ENCODE data around the gene MDGA2.
"Not testable (repeated sequence)": the region's sequence is repeated elsewhere in the genome, so short reads cannot be mapped to it uniquely, and the experiment has no call there.

Gene MDGA2

GRCh38 chr14:47220096-47220495 is 455.3 kb downstream of the MDGA2 start:
- DNase-seq: no peak

DNA sequence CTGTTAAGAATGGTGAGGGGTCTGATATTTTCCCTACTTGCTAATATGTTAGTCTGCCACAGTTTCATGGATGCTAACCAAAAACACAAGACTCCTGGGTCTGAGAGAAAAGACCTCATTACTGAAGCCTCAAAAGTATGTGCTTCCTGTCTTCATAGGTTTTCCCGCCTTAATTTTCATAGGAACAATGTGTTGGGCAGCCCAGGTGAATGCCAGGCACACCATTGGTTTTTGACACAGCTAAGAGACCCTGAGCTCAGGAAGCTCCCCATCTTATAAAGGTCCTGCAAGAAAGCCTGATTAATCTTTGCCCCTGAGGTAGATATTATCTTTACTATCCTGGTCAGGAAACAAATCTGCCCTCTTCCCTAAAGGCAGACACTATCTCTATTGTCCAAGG is 464.1 kb downstream of the MDGA2 start:
- no peak for DNase-seq

- no peak for DNase-seq
Observed at GRCh38 chr14:47210099-47210498, 465.3 kb downstream of the MDGA2 start.

DNA sequence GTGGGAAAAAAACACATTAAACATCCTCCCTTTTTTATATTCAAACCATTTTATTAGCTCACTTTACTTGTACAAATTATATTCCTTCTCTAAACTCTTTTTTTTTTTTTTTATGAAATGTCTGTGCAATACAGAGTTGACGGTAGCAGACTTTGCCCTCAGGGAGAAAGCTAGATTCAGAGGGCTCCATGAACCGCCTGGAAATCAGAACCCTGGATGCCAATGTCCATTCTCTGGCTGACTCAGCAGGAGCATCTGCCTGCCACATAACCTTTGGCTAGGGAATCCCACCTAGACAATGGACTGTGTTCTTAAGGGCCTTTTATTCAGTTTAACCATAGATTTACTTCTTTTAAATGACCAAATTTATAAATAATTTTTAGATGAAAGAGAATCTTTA is 467.0 kb downstream of the MDGA2 start:
- DNase-seq: no peak

GRCh38 chr14:47207617-47208016 is 467.8 kb downstream of the MDGA2 start:
- DNase-seq: no peak

DNA sequence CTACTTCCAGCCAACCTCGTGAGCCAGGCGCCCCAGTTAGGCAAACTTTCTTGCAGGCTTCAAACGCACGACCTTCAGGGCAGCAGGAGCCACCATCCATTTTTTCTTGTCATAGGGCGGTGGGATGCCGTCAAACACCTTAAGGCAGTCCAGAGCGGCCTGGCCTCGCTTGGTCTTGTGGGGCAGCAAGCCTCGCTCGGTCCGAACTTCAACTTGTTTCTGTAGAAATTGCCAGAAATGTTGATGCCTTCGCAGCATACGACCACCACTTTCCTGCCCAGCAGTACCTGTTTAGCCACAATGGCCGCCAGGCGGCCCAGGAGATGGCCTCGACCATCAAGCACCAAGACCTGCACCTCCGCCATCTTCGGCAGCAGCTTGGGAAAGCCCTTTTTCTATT is 474.7 kb downstream of the MDGA2 start:
- DNase-seq: no peak

- no peak for DNase-seq
Observed at GRCh38 chr14:47195582-47195981, 479.8 kb downstream of the MDGA2 start.

GRCh38 chr14:47194055-47194454 is 481.4 kb downstream of the MDGA2 start:
- DNase-seq: no peak

- not testable (repeated sequence) for DNase-seq
Observed at GRCh38 chr14:47192203-47192602, 483.2 kb downstream of the MDGA2 start.

GRCh38 chr14:47191700-47192099 is 483.7 kb downstream of the MDGA2 start:
- no peak for DNase-seq

- DNase-seq: no peak
Observed at GRCh38 chr14:47189911-47190484, 485.4 kb downstream of the MDGA2 start.

DNA sequence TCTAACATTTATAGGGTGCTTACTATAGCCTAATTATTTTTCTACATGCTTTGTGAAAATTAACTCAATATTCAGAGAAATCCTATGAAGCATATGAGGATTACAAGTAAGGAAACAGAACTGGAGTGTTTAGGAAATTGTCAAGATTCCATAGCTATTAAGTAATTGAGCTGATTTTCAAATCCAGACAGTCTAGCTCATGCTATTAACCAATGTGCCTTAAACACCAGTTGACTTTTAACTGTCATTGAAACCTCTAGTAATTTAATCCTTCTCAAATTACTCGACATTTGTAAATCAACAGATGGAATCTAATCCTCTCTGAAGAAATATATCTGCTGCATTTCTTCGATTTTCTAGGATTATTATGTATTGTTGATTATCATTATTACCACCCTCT is 488.9 kb downstream of the MDGA2 start:
- DNase-seq: no peak

DNA sequence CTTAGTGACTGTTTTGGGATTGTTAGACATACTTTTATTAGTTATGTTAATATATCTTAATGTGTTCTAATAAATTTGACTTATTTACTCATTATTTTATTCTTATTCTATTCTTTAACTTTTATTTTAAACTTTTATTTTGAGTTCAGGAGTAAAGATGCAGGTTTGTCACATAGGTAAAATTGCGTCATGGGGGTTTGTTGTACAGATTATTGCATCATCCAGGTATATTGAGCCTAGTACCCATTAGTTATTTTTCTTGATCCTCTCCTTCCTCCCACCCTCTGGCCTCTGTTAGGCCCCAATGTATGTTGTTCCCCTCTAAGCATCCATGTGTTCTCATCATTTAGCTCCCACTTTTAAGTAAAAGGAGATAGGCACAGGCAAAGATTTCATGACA is 495.5 kb downstream of the MDGA2 start:
- DNase-seq: no peak

DNA sequence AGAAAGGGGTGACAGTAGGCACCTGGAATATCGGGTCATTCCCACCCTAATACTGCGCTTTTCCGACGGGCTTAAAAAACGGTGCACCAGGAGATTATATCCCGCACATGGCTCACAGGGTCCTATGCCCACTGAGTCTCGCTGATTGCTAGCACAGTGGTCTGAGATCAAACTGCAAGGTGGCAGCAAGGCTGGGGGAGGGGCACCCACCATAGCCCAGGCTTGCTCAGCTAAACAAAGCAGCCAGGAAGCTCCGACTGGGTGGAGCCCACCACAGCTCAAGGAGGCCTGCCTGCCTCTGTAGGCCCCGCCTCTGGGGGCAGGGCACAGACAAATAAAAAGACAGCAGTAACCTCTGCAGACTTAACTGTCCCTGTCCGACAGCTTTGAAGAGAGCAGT is 503.5 kb downstream of the MDGA2 start:
- not testable (repeated sequence) for DNase-seq

DNA sequence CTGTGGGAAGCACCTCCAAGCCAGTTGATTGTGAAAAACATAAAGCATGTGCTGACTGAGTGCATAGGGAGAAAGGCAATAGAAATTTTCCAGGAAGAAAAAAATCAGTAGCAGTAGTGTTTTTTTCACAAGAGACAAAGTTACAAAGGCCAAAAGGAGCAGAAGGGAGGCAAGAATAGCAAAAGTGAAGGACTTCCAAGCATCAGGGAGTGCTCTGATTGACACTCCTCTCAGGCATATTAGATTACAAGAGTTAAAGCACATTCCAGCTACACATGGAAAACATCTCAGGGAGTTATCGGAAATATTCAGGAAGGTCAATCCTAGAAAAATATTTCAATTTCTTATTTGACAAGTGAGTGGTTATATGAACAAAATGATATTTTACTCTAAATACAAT is 508.0 kb downstream of the MDGA2 start:
- DNase-seq: no peak

GRCh38 chr14:47155395-47155794 is 520.0 kb downstream of the MDGA2 start:
- DNase-seq: no peak

GRCh38 chr14:47154276-47154797 is 521.1 kb downstream of the MDGA2 start:
- DNase-seq: no peak

DNA sequence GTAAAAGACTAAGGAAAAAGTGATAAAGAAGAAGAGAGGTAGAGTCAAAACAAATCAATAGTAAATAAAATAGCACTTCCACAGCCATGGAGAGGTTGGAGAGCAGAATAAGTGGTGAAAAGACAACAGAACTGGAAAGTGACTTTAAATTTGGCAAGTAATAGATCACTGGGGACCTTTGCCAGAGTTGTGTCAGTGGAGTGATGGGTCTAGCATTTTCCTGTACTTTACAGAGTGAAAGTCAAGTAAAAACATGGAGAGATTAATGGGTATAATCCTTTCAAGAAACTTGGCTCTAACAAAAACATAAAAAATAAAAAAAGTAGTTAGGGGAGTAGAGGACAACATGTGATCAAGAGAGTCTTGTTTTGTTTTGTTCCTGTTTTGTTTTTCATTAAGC is 521.7 kb downstream of the MDGA2 start:
- no peak for DNase-seq

DNA sequence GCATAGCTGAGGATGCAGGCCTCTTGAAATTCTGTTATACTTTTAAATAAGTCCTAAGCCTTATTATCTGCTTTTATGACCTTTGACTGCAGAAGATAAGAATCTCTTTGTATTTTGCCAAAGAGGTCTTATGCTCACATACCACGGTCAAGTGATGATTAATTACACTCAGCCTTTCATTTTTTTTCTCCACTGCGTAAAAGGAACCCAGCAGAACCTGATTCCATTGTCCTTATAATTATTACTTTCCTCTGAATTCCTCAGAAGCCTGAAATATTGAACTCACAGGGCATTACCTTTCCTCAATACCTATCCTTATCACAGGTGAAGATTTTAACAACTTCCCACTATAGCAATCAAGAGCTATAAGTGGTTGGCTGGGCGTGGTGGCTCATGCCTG is 525.1 kb downstream of the MDGA2 start:
- DNase-seq: no peak

DNA sequence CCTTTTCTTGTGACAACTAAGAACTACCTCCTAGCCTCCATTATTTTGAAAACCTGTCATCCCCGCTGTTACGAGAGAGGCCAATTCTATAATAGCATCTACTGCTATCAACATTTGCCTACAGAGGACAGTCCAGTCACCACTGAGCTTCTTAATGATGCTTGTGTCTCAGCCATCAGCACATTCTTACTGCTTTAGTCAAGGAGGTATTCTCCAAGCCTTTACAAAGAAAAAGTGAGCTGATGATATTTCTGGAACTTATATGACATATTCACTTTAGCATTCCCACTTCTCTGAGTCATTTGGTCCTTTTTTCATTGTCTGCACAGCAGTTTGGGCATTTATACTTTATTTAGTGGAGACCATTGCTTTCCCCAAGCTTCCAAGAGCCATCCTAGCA is 526.1 kb downstream of the MDGA2 start:
- no peak for DNase-seq

GRCh38 chr14:47148686-47149085 is 526.7 kb downstream of the MDGA2 start:
- DNase-seq: no peak

GRCh38 chr14:47120645-47121044 is 554.8 kb downstream of the MDGA2 start:
- no peak for DNase-seq

DNA sequence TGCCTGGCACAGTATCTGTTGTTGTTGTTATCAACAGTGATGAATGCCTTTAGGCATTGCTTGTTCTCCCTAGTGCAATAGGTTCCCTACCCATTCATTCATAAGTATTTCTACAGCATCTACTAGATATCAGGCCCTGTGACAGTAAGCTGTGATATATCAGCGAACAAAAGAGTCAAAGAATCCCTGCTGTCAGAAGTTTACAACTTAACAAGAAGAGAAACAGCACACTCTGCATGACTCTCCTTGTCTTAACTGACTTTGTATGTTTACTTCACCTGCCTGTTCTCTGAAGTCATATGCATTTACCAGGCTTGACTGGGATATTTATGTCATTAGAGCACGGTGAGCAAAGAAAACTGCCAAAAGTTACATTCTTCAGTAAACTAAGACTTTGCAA is 571.6 kb downstream of the MDGA2 start:
- no peak for DNase-seq

DNA sequence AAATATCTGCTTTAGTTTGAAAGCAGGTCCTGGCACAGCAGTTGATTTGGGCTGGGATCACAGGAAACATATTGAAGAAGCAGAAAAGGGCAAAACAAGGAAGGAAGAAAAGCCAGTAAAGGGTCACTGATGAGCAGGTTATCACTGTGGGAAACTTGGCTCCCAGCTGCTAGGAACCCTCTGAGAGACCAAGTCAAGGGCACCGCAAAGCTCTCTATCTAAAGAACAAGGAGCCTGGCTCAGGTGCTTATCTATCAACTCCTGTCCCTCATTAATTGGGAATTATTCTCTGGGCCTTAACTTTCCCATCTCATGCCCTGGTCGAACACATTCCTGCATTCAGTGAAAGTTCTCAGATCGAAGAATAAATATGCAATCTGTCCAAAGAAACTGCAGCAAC is 572.9 kb downstream of the MDGA2 start:
- no peak for DNase-seq

DNA sequence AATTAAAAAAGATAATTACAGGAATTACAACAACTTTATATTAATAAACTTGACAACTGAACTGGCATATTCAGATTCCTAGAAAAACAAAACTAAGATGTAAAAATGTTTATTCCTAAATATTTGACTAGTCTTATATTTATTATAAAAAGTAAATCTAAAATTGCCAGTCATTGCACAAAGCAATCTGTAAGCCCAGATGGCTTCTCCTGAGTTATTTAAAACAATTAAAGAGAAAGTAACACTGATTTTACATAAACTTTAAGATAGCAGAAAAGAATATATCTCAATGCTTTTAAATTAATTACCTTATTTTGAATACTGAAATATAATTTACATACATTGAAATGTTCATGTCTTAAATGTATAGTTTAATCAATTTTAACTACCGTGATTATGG is 589.7 kb downstream of the MDGA2 start:
- no peak for DNase-seq

DNA sequence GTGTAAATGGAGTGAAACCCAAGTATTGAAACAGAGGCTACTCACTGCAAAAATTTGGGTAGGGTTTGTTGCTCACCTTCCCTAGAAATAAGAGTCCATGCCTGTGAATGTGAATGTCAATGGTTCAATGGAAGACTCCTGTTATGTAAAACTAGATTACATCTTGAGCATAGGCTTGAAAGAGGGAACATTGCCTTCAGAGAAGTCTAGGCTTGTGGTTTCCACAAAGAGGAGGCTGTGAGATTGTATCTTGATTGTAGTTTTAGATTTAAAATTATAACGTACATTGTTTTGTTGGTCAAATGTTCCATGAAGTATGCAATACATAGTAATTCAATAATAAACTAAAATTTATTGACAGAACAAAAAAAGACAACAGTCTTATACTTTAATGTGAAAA is 610.1 kb downstream of the MDGA2 start:
- DNase-seq: no peak
